Suppressor macrophage treated with lipopolysaccharide for 1 hour (primary cell): ENCODE measurements around the gene GOLM1.

Experiments
- DNase-seq, 3 donors: peaks; one replicate each; pipeline ENCODE4 v3.0.0-alpha.2; 2020 to 2022

GOLM1 gene

DNA sequence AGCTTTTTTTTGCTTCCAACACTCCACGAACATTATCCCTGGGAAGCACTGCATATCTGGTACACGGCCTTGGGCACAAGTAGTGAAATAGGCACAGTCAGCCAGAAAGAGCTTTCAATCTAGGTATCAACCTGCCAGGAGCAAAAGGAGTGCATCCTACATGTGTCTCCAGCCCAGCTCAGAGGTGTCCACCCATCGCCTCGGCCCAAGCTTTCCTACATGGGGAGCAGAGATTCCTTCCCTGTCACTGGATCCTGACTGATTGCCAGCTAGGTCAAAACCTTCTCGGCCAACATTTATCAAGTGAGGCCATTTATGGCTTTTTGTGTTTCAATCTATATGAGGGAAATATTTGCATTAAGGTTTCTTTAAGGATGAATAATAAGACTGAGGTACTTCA is 55.8 kb downstream of the GOLM1 start:
- DNase-seq = no peak

GRCh38 chr9:86042199-86042978 is 57.0 kb downstream of the GOLM1 start:
- DNase-seq = no peak

- peak in 1 of 3 donors; percentile 13 for DNase-seq
Observed at GRCh38 chr9:86041311-86041741, 58.0 kb downstream of the GOLM1 start.

DNA sequence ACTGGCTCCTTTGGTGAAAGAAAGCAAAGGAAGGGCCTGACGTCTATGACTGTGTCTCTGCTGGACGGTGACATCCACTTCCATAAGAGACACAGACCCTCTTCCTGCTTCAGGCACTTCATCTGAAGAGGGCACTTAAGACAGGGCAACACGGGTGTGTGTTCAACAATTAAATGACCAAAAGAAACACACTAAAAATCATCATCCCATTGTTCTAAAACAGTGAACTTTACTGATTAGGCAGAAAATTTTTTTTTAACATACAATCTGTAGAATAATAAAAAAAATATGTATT is 58.5 kb downstream of the GOLM1 start:
- DNase-seq = peak in 1 of 3 donors; percentile 13

GRCh38 chr9:86039991-86040860 is 59.1 kb downstream of the GOLM1 start:
- DNase-seq = peak in 1 of 3 donors; percentile 7

- peak in 1 of 3 donors; percentile 4 for DNase-seq
Observed at GRCh38 chr9:86036555-86036954, 62.8 kb downstream of the GOLM1 start.

DNA sequence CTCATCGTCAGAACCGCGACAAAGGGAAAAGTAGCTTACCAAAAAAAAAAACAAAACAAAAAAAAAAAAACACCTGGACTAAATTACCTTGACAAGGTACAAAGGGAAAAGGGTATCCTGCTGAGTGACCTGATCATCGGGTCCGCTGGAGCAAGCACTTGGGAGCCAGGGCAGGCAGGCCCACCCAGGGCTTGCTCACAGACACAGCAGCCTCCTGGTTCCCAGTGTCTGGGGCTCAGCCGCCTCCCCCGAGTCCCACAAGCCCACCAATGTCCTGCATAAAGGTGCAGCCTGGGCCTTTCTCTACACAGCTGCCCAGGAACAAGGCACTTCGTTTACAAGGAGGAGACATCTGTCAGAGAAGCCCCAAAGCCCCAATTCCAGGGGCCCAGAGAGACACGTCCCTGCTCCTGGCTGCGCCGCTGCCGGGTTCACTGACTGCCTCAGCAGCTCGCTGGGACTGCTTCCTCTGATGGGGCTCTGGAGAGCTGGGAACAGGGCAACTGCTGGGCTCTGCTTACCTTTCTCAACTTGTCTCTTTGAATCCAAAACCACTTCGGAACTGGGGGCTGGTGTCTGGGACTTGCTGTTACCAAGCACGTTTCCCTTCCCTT is 63.4 kb downstream of the GOLM1 start:
- no peak for DNase-seq

- DNase-seq = peak; percentile 20 to 60 (median 41)
Observed at GRCh38 chr9:86034863-86035734, 64.3 kb downstream of the GOLM1 start.

GRCh38 chr9:86027767-86028166 is 71.6 kb downstream of the GOLM1 start:
- no peak for DNase-seq

DNA sequence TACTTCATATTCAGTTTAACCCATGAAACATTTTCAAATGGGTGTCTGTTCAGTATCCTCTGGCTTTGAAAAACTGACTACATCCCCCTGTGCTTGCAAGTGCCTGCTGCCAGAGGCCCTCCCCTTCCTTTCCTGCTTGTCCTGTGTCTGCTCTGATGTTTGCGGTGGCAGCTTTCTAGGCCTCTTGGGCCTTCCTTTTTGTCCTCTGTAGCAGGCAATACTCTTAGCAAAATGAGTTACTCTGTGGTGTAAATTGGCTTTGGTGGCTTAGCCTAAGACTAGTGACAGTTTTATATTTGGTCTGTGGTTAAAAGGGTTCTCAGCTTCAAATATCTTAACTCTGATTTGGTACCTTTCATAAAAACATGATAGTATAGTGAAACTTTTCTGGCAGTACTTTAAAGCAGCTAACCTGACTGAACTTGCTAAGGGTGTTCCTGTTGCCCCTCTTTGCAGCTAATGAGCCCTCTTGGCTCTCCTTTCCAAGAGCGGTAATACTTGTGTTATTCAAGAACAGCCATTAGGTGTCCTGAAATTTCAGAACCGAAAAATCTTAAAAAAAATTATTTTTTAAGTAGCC is 76.6 kb downstream of the GOLM1 start:
- no peak for DNase-seq

DNA sequence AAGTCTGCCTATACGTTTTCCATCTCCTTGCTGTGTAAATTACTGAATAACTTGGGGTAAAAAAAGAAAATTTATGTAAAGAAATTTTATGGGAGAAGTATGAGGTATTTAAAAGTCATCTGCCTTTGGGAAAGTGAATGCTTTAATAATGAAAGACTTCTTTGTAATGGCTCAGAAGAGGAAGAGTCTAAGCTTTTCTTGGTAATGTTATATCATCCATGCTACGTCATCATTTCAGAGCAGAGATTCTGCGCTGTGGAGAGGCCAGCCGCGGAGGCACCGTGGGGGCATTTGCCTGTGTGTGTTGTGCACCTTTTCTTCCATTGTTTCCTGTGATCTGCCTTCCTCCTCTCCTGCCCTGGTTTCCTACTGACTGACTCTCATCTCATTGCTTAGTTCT is 78.2 kb downstream of the GOLM1 start:
- no peak for DNase-seq

- DNase-seq = no peak
Observed at GRCh38 chr9:86020731-86021130, 78.6 kb downstream of the GOLM1 start.

- no peak for DNase-seq
Observed at GRCh38 chr9:86009133-86009532, 90.2 kb downstream of the GOLM1 start.

- DNase-seq = no peak
Observed at GRCh38 chr9:86005253-86005775, 94.0 kb downstream of the GOLM1 start.

- peak; percentile 4 to 41 (median 33) for DNase-seq
Observed at GRCh38 chr9:85995599-85995998, 103.8 kb downstream of the GOLM1 start.

- DNase-seq = no peak
Observed at GRCh38 chr9:85995097-85995496, 104.3 kb downstream of the GOLM1 start.

GRCh38 chr9:85994191-85994590 is 105.2 kb downstream of the GOLM1 start:
- DNase-seq = no peak

DNA sequence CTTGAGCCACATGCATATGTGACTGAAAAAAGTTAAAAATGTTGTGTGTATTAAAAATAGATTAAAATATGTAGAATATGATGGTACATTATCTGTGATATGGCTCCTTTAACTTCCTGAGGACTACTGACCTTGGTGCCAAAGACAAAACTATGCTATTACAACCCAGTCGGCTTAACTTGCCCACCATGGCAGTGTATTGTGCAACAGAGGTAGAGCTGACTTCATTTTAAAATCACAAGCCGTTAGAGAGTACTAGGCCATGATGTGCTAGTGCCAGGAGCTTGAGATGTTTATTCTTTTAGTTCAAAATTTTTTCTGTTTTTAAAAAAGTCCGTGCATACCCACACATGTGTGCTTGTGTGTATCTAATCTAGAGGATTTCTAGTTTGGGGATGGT is 112.1 kb downstream of the GOLM1 start:
- DNase-seq = no peak

- no peak for DNase-seq
Observed at GRCh38 chr9:85984457-85984856, 114.9 kb downstream of the GOLM1 start.

- no peak for DNase-seq
Observed at GRCh38 chr9:85981369-85981768, 118.0 kb downstream of the GOLM1 start.

GRCh38 chr9:85978496-85978895 is 120.9 kb downstream of the GOLM1 start:
- no peak for DNase-seq
